GM12801 (cell line): ENCODE data around the gene PNMA6E.

Experiments used
- TF ChIP-seq, protein P1 (sequence below): IDR thresholded peaks from one replicate; pipeline ENCODE4 v1.5.1; 2011; ENCODE audit warnings: control low read depth; ENCODE audit not compliant: insufficient read length; ENCODE audit errors: extremely low read depth

PNMA6E gene

DNA sequence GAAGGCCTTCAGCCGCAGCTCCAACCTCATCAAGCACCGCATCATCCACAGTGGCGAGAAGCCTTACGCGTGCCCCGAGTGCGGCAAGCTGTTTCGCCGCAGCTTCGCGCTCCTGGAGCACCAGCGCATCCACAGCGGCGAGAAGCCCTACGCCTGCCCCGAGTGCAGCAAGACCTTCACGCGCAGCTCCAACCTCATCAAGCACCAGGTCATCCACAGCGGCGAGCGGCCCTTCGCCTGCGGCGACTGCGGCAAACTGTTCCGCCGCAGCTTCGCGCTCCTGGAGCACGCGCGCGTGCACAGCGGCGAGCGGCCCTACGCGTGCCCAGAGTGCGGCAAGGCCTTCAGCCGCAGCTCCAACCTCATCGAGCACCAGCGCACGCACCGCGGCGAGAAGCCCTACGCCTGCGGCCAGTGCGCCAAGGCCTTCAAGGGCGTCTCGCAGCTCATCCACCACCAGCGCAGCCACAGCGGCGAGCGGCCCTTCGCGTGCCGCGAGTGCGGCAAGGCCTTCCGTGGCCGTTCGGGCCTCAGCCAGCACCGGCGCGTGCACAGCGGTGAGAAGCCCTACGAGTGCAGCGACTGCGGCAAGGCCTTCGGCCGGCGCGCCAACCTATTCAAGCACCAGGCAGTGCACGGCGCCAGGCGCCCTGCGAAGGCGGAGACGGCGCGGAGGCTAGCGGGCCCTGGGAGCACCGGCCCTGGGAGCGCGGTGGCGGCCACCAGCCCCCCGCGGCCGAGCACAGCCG is 19.9 kb upstream of the PNMA6E start:
- TF ChIP-seq, protein P1, sequence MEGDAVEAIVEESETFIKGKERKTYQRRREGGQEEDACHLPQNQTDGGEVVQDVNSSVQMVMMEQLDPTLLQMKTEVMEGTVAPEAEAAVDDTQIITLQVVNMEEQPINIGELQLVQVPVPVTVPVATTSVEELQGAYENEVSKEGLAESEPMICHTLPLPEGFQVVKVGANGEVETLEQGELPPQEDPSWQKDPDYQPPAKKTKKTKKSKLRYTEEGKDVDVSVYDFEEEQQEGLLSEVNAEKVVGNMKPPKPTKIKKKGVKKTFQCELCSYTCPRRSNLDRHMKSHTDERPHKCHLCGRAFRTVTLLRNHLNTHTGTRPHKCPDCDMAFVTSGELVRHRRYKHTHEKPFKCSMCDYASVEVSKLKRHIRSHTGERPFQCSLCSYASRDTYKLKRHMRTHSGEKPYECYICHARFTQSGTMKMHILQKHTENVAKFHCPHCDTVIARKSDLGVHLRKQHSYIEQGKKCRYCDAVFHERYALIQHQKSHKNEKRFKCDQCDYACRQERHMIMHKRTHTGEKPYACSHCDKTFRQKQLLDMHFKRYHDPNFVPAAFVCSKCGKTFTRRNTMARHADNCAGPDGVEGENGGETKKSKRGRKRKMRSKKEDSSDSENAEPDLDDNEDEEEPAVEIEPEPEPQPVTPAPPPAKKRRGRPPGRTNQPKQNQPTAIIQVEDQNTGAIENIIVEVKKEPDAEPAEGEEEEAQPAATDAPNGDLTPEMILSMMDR = no peak

DNA sequence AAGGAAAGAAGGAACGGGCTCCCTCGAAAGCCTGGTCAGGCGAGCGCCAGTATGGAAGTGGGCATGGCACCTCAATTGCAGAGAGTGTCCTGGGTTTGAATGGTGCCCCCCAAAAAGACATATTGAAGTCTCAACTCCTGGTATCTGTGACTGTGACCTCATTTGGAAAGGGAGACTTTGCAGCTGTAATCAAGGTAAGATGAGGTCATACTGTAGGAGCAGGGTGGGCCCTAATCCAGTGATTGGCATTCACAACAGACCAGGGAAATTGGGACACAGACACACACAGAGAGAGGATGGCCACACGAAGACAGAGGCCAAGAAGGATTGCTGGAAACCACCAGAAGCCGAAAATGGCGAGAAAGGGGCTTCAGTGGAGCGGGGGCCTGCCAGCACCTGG is 16.5 kb upstream of the PNMA6E start:
- TF ChIP-seq, protein P1 = no peak

DNA sequence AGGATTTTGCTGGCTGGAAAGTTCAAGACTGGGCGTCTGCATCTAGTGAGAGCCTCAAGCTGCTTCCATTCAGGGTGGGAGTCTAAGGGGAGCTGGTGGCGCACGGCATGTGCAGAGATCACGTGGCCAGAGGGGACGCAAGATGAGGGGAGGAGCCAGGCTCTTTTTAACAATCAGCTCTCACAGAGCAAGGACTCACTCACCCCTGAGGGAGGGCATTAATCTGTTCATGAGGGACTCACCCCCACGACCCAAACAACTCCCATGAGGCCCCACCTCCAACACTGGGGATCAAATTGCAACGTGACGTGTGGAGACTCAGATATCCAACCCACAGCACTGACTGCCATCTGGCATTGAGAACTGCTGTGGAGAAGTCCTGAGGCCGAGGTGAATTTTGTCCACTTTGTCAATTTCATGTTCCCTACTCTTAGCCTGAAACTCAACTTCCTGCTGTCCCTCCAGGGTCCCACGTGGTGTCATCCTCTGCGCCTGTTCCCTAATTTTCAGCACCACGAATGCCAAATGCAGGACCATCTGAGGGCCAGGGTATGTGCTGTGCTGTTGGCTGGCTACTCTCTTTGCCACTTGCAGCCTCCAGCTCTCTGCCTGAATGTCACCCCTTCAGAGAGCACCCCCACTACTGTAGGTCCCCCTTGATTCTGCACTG is 15.8 kb upstream of the PNMA6E start:
- TF ChIP-seq, protein P1 = no peak

DNA sequence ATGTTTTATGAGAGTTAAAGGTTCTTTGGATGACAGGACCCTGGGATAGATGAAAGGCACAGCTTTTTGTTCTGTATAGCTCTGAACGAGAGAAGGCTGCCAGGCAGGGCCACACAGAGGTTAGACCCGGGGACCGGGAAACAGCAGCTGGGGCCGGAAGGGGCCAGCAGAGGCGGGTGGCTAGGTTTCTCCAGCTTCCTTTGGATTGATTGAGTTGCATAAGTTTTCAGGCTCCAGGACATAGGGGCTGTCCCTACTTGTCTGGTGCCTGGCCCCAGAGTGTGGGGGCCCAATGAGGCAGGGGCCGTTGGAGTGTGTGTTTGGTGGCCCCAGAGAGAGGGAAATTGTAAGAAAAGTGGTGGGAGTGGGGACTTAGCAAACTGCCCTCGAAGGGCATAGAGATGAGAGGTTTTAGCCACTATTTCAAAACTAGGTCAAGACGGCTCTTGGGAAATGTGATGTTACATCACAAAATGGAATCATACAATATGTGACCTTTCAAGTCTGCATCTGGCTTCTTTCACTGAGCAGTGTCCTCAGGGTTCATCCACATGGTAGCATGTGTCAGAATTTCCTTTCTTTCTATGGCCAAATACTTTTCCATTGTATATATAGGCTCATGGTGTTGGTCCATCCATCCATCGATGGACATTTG is 13.8 kb upstream of the PNMA6E start:
- TF ChIP-seq, protein P1 = no peak

DNA sequence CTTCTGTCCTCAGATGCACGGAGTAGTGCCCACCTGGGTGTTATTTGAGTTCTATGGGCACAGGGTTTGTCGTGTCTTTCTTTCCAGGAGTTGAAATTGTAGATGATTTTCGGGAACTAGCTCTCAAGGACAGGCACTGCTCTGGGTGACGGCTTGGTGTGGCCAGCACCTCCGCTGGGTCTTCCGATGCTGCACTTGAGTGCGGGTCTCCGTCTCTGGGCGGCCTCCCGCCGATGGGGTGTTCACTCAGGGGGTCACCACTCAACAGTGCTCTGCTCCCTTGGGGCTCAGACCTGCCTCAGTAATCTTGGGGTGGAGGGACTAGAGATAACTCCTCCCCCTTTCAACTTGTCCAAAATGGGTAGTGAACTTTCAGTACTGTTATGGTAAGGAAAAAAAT is 12.6 kb upstream of the PNMA6E start:
- TF ChIP-seq, protein P1 = no peak

DNA sequence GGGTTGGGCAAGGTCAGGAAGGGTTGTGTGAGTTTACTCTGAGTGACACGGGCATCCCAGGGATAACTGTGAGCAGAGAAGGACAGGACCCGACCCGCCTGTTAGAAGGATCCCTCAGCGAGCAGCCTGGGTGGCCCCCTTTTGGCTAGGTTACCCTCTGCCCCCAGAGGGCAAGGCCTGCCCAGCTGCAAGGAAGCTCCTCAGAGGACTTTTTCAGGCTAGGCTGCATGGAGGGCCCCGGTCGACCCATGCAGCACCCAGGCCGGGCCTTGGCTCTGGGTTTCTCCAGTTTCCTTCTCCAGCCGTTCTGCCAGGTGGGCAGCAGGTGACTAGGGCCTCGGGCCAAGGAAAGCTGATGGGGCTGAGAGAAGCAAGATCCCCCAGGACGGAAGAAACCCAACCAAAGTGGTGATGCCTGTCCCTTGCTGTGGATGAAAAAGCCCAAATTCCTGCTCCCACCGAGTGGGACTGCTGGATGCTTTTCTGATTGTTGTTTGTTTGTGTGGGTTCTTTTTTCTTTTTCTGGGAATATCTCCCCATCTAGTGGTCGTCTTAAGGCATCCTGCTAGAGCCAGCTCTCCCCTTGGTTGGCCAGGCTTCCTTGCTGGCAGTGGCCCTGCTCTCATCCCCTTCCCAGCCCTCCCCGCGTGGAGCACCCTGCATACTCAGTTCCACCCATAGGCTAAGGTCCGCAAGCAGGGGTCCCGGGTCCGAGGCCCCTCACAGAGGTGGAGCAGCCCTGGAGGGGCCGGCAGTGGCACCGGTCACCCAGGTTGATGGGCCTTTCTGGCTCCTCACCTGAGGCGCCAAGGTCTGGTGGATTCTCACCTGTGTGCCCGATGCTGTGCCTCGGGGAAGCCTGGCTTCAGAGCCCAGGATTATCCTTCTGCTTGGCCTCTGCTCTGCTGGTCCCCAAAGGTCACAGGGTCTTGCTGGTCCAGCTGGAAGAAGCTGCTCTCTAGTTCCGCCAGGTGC is 11.9 kb upstream of the PNMA6E start:
- TF ChIP-seq, protein P1 = no peak

DNA sequence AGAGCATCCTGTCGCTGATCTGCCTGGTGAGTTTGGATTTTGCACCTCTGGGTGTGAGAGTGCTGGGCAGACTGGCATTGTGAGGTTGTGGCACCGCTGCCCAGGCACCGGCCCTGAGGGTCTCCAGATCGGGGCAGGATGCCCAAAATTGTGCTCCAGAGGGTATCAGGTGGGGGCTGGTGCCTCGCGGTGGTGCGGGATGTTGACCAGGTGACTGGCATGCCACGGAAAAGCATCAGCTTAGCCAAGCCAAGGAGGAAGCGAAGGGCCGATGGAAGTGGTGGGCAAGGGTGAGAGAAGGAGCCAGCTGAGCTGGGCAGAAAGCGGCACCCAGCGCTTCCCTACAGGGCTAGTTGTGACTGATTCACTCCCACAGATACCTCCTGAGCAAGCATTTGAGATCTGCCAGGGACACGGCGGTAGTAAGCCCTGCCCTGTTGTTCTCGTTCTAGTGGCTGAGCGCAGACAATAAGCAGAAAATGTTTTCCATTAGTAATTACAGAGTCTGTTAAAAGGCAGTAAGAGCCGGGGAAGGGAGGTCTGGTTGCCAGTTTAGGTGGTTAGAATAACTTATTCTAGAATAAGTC is 10.9 kb upstream of the PNMA6E start:
- TF ChIP-seq, protein P1 = no peak
